Psoas muscle (tissue), 8 donors: ENCODE measurements around the gene BRD9. TPM values are rescaled to one million over a fixed set of nuclear protein-coding genes. Genes with fewer than 3 reads are reported as not detected.

Experiments used
- ATAC-seq, 4 donors: fragments of 200-7000 bp; cut with Tn5 transposase; one replicate each; pipeline ENCODE4 v1.9.1; 2020; ENCODE audit warnings: moderate library complexity in 3 of 4, mild to moderate bottlenecking in 2 of 4
- DNase-seq, 2 donors: peaks; one replicate each; pipeline ENCODE4 v3.0.0-alpha.2; 2020
- H3K27ac ChIP-seq: fragments of 200-600 bp; one replicate; pipeline ENCODE4 v1.8.0; 2022
- H3K27me3 ChIP-seq, 3 donors: fragments of 200-600 bp in 1 of 3; one replicate each; pipeline versions ENCODE4 v1.6.1 to v1.8.0; 2013 to 2022; ENCODE audit warnings: low read length in 2 of 3, mild to moderate bottlenecking in 2 of 3, moderate library complexity in 1 of 3; ENCODE audit not compliant: insufficient read depth in 3 of 3
- H3K36me3 ChIP-seq, 2 donors: fragments of 200-600 bp in 1 of 2; one replicate each; pipeline versions ENCODE4 v1.6.1 to v1.8.0; 2013 to 2022; ENCODE audit warnings: low read depth in 1 of 2, mild to moderate bottlenecking in 1 of 2, moderate library complexity in 1 of 2; ENCODE audit not compliant: insufficient read depth in 1 of 2
- H3K4me1 ChIP-seq: fragments of 200-600 bp; one replicate; pipeline ENCODE4 v1.8.0; 2022
- H3K4me3 ChIP-seq: fragments of 200-600 bp; one replicate; pipeline ENCODE4 v1.8.0; 2022; ENCODE audit warnings: mild to moderate bottlenecking
- H3K9me3 ChIP-seq: fragments of 200-600 bp; one replicate; pipeline ENCODE4 v1.8.0; 2022
- WGBS, 3 donors: extraction: QIAGEN DNeasy Blood & Tissue Kit; methylation state at CpG; one replicate each; pipeline versions ENCODE4 v1.1.6 to v1.1.7; 2013; 5-methylcytosine and 5-hydroxymethylcytosine counted together
- intact Hi-C, 2 donors: fragments of 100-400 bp; cut with DNase I; formaldehyde crosslinking; loops; one replicate each; pipeline versions ENCODE4 v1.11.0 to v1.14.2; 2022
- polyA plus RNA-seq, 3 donors: library from polyadenylated mRNA; stranded (reverse); fragments of 200-250 nt; gene quantifications; one replicate each; pipeline ENCODE4 v1.2.3, GENCODE V29; 2013
- total RNA-seq, 4 donors: library from RNA; stranded (reverse); fragmentation: NEBNext Ultra II Directional in 2 of 4; extraction: Animal tissue kit (Norgen Biotek cat#: 25700) in 2 of 4; gene quantifications; one replicate each; pipeline versions ENCODE4 v1.2.1 to v1.2.4, GENCODE V29; 2021 to 2023
- TF ChIP-seq, protein P1 (sequence below): fragments of 200-600 bp; IDR thresholded peaks from one replicate; pipeline ENCODE4 v1.8.0; 2022; ENCODE audit warnings: antibody characterized with exemption
- donor health status: healthy with polysubstance abuse.
- donor health status: DM: no; HTN: no; CAD: no; lungs with moderate emphysema.
- donor health status: Bipolar disorder and iron deficiency.
- donor health status: healthy.
- donor health status: DM: yes; HTN: yes; CAD: no.
- donor health status: DM: no; HTN: no; CAD: no.
- donor health status: DM: no; HTN: no; CAD: no.
- donor health status: DM: yes; HTN: yes; CAD: no.

Gene BRD9
- total and polyA plus RNA-seq, 7 donors = 18.7 to 28.0 (median 22.6) TPM

GRCh38 chr5:923281-923873 lies 30.8 kb upstream of the BRD9 start:
- H3K27ac ChIP-seq = no peak overlapping the region
- no peaks in the 10 kb centered on the region for H3K9me3 ChIP-seq
- peaks cover 8% of the 10 kb centered on the region for H3K4me1 ChIP-seq

DNA sequence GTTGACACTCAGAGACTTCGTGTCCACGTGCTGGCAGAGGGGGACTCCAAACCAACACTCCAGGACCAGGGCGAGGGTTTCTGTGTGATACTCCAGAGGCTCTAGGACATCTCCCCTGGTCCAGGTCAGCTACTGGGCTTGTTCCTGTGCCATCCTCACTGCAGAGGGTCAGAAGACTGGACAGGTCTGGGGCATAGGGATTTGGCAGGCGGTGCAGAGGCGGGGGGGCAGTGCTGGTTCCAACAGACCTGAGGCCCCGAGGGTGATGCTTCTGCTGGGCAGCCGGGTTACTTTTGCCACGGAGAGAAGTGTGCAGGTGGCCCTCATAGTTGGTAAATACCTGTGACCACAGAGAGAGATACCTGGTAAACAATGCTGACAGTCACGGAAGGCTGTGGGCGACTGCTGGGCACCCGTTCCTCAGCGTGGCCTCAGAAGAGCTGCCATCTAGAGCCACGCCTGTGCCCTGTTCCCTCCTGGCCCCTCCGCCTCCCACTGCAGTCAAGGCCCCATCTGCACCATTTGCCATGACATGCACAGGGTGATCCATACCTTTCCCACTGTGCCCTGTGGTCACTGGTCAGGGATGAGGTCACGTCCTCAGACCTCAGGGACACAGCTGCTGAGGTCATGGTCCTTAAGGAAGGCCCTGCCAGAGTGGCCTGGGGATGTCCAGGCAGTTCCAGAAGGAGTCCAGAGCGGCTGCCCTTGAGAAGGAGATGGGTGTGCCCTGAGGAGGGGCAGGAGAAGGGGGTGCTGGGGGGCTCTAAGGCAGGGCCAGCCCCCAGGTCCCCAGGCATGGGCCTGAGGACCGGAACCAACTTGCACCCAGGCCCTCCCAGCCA lies 30.1 kb upstream of the BRD9 start:
- TF ChIP-seq, protein P1, sequence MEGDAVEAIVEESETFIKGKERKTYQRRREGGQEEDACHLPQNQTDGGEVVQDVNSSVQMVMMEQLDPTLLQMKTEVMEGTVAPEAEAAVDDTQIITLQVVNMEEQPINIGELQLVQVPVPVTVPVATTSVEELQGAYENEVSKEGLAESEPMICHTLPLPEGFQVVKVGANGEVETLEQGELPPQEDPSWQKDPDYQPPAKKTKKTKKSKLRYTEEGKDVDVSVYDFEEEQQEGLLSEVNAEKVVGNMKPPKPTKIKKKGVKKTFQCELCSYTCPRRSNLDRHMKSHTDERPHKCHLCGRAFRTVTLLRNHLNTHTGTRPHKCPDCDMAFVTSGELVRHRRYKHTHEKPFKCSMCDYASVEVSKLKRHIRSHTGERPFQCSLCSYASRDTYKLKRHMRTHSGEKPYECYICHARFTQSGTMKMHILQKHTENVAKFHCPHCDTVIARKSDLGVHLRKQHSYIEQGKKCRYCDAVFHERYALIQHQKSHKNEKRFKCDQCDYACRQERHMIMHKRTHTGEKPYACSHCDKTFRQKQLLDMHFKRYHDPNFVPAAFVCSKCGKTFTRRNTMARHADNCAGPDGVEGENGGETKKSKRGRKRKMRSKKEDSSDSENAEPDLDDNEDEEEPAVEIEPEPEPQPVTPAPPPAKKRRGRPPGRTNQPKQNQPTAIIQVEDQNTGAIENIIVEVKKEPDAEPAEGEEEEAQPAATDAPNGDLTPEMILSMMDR = no peak
- ATAC-seq (peak in 1 of 4 donors; percentile 23), DNase-seq (no peak)
- Histone ChIP-seq H3K9me3 (no peaks in the 10 kb centered on the region), H3K4me3 (no peak overlapping the region), H3K27me3 (peaks cover 2 to 40% (median 5%) of the 10 kb centered on the region in 3 donors), H3K36me3 (no peaks in the 10 kb centered on the region), H3K4me1 (peaks cover 8% of the 10 kb centered on the region), H3K27ac (no peak overlapping the region)
- intact Hi-C loops = loop anchor here (2.0 to 10.0 kb wide), 3 partner anchors 85 to 252 kb away; partner anchors contain the start of gene NKD2 (in 1 of the 2)
- WGBS, 3 donors = 88 to 91% (median 90%) methylated on average over 17 of the region's 17 CpGs

More at GRCh38 chr5:923281-923873, 30.8 kb upstream of the BRD9 start:
- Histone ChIP-seq H3K27me3 (peaks cover 2 to 46% (median 5%) of the 10 kb centered on the region in 3 donors), H3K4me3 (no peak overlapping the region), H3K36me3 (no peaks in the 10 kb centered on the region)
- peak; percentile 82 to 90 (median 86) for ATAC-seq
- intact Hi-C loops = loop anchor here (2.0 to 10.0 kb wide), 3 partner anchors 84 to 251 kb away; partner anchors contain the start of gene NKD2 (in 1 of the 2)
- WGBS, 3 donors = 24 to 37% (median 25%) methylated on average over 13 to 17 of the region's 17 CpGs
- TF ChIP-seq, protein P1 = peak; percentile 72
- peak; percentile 84 to 89 for DNase-seq

- H3K9me3 ChIP-seq = no peaks in the 10 kb centered on the region
- H3K36me3 ChIP-seq = no peaks in the 10 kb centered on the region
- H3K27me3 ChIP-seq = peaks cover under 1 to 31% (median 2%) of the 10 kb centered on the region in 3 donors
- intact Hi-C loops = loop anchor here (2.0 to 10.0 kb wide), 4 partner anchors 86 to 253 kb away; partner anchors contain the start of gene NKD2 (in 1 of the 2)
- H3K4me1 ChIP-seq = peaks cover 6% of the 10 kb centered on the region
- ATAC-seq = no peak
- TF ChIP-seq, protein P1 = no peak
- no peak overlapping the region for H3K4me3 ChIP-seq
- no peak overlapping the region for H3K27ac ChIP-seq
- WGBS, 3 donors = 92 to 96% (median 94%) methylated on average over 9 of the region's 9 CpGs
- DNase-seq = no peak
Observed at GRCh38 chr5:921456-922435, 29.1 kb upstream of the BRD9 start.

GRCh38 chr5:920321-920720 lies 27.7 kb upstream of the BRD9 start:
- intact Hi-C loops = loop anchor here (2.0 to 10.0 kb wide), 3 partner anchors 87 to 254 kb away; partner anchors contain the start of gene NKD2 (in 1 of the 2)
- ATAC-seq (no peak), DNase-seq (no peak)
- WGBS, 3 donors = 88 to 92% (median 91%) methylated on average over 7 of the region's 7 CpGs
- TF ChIP-seq, protein P1 = no peak
- Histone ChIP-seq H3K4me3 (no peak overlapping the region), H3K4me1 (no peaks in the 10 kb centered on the region), H3K27me3 (peaks cover 0 to 17% (median 0%) of the 10 kb centered on the region in 3 donors), H3K36me3 (no peaks in the 10 kb centered on the region), H3K9me3 (no peaks in the 10 kb centered on the region), H3K27ac (no peak overlapping the region)
